ENCODE results near the gene WIPF1. TPM values are rescaled to one million over a fixed set of nuclear protein-coding genes. Genes with fewer than 3 reads are reported as not detected.

The WIPF1 gene
- total RNA-seq, 1 donor from 2014 or later, result 20.6 TPM

- Mint-ChIP-seq H3K9me3 (no peaks in the 10 kb centered on the region), H3K27ac (no peak overlapping the region), H3K4me3 (no peak overlapping the region), H3K4me1 (peaks cover 23% of the 10 kb centered on the region), H3K36me3 (no peaks in the 10 kb centered on the region), H3K27me3 (ENCODE audit: low read depth) (no peaks in the 10 kb centered on the region)
- TF ChIP-seq, protein P1, sequence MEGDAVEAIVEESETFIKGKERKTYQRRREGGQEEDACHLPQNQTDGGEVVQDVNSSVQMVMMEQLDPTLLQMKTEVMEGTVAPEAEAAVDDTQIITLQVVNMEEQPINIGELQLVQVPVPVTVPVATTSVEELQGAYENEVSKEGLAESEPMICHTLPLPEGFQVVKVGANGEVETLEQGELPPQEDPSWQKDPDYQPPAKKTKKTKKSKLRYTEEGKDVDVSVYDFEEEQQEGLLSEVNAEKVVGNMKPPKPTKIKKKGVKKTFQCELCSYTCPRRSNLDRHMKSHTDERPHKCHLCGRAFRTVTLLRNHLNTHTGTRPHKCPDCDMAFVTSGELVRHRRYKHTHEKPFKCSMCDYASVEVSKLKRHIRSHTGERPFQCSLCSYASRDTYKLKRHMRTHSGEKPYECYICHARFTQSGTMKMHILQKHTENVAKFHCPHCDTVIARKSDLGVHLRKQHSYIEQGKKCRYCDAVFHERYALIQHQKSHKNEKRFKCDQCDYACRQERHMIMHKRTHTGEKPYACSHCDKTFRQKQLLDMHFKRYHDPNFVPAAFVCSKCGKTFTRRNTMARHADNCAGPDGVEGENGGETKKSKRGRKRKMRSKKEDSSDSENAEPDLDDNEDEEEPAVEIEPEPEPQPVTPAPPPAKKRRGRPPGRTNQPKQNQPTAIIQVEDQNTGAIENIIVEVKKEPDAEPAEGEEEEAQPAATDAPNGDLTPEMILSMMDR (IDR thresholded peaks at IDR 0.05; ENCODE audit: unreplicated experiment), result no peak
- DNase-seq (ENCODE audit: low spot score in 2 of 2, unreplicated experiment in 2 of 2), result no peak
Measured at GRCh38 chr2:174535757-174536703, 61.6 kb downstream of the WIPF1 start.

GRCh38 chr2:174535083-174535482 is 62.5 kb downstream of the WIPF1 start:
- no peak for DNase-seq (ENCODE audit: low spot score in 2 of 2, unreplicated experiment in 2 of 2)
- Mint-ChIP-seq H3K4me1 (peaks cover 23% of the 10 kb centered on the region), H3K36me3 (peaks cover 2% of the 10 kb centered on the region), H3K27ac (no peak overlapping the region), H3K27me3 (ENCODE audit: low read depth) (no peaks in the 10 kb centered on the region), H3K9me3 (no peaks in the 10 kb centered on the region), H3K4me3 (no peak overlapping the region)
- TF ChIP-seq, protein P1 (IDR thresholded peaks at IDR 0.05; ENCODE audit: unreplicated experiment), result no peak

- no peak overlapping the region for H3K27ac Mint-ChIP-seq
- H3K9me3 Mint-ChIP-seq, result peaks cover 15% of the 10 kb centered on the region
- H3K36me3 Mint-ChIP-seq, result peaks cover 9% of the 10 kb centered on the region
- TF ChIP-seq, protein P1 (IDR thresholded peaks at IDR 0.05; ENCODE audit: unreplicated experiment), result no peak
- no peak for DNase-seq (ENCODE audit: low spot score in 2 of 2, unreplicated experiment in 2 of 2)
- H3K27me3 Mint-ChIP-seq (ENCODE audit: low read depth), result no peaks in the 10 kb centered on the region
- H3K4me1 Mint-ChIP-seq, result peaks cover 7% of the 10 kb centered on the region
- H3K4me3 Mint-ChIP-seq, result no peak overlapping the region
Measured at GRCh38 chr2:174529916-174530315, 67.7 kb downstream of the WIPF1 start.

DNA sequence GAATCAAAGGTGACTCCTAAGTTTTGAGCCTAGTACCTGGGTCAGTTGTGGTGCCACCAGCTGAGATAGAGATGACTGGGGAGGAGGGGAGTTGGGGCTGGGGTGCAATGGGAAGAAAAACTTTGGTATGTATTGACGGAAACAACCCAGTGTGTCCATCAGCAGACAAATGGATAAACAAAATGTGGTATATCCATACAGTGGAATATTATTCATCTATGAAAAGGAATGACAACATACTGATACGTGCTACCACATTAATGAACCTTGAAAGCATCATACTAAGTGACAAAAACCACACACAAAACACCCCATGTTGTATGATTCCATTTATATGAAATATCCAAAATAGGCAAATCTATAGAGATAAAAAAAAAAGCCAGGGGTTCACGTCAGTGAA is 69.6 kb downstream of the WIPF1 start:
- Mint-ChIP-seq H3K4me3 (no peak overlapping the region), H3K27ac (no peak overlapping the region), H3K4me1 (no peaks in the 10 kb centered on the region), H3K27me3 (ENCODE audit: low read depth) (no peaks in the 10 kb centered on the region), H3K36me3 (peaks cover 9% of the 10 kb centered on the region), H3K9me3 (peaks cover 15% of the 10 kb centered on the region)
- TF ChIP-seq, protein P1 (IDR thresholded peaks at IDR 0.05; ENCODE audit: unreplicated experiment), result no peak
- no peak for DNase-seq (ENCODE audit: low spot score in 2 of 2, unreplicated experiment in 2 of 2)

GRCh38 chr2:174527101-174527721 is 70.4 kb downstream of the WIPF1 start:
- DNase-seq (ENCODE audit: low spot score in 2 of 2, unreplicated experiment in 2 of 2), result no peak
- Mint-ChIP-seq H3K36me3 (peaks cover 9% of the 10 kb centered on the region), H3K9me3 (peaks cover 15% of the 10 kb centered on the region), H3K4me1 (no peaks in the 10 kb centered on the region), H3K27ac (no peak overlapping the region), H3K27me3 (ENCODE audit: low read depth) (no peaks in the 10 kb centered on the region), H3K4me3 (no peak overlapping the region)
- TF ChIP-seq, protein P1 (IDR thresholded peaks at IDR 0.05; ENCODE audit: unreplicated experiment), result no peak

Measured in mesothelial cell of epicardium (in vitro differentiated cells).